ENCODE measurements around the gene MTHFR. TPM values are rescaled to one million over a fixed set of nuclear protein-coding genes. Genes with fewer than 3 reads are reported as not detected.

Gene MTHFR
- total RNA-seq, 1 donor from 2014 or later = 45.4 TPM

DNA sequence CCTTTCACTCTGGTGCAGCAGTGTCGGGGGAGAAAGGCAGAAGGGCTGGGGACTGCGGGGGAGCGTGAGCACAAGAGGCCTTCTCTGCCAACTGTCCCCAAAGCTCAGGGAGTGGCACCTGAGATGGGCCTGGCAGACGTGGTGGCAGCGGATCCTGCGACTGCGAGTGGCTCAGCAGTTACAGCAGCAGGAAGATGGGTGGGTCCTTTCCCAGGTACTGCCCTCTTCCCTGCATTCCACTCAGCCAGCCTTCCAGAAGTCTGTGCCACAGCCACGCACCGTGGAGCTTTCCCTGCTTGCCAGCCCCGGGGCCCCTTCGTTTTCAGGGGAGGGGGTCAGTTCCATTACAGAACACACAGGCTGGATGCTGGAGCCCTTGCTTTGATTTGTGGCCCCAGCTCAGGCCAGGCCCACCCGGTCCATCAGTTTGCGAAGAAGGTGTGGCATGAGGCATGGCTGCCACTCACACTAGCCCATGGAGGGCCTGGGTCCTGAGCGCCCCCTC, 17.2 kb downstream of the MTHFR start:
- H3K4me1 ChIP-seq = peaks cover 89% of the 10 kb centered on the region
- peak overlapping the region; percentile 18 for H3K4me3 ChIP-seq
- intact Hi-C loops (cut with DNase I) = no loop called here
- DNase-seq = peak; percentile 58
- H3K27me3 ChIP-seq (ENCODE audit: low read depth) = no peaks in the 10 kb centered on the region
- peak; percentile 22 to 53 for ATAC-seq
- peak overlapping the region; percentile 93 for H3K27ac ChIP-seq
- TF ChIP-seq, protein P1, sequence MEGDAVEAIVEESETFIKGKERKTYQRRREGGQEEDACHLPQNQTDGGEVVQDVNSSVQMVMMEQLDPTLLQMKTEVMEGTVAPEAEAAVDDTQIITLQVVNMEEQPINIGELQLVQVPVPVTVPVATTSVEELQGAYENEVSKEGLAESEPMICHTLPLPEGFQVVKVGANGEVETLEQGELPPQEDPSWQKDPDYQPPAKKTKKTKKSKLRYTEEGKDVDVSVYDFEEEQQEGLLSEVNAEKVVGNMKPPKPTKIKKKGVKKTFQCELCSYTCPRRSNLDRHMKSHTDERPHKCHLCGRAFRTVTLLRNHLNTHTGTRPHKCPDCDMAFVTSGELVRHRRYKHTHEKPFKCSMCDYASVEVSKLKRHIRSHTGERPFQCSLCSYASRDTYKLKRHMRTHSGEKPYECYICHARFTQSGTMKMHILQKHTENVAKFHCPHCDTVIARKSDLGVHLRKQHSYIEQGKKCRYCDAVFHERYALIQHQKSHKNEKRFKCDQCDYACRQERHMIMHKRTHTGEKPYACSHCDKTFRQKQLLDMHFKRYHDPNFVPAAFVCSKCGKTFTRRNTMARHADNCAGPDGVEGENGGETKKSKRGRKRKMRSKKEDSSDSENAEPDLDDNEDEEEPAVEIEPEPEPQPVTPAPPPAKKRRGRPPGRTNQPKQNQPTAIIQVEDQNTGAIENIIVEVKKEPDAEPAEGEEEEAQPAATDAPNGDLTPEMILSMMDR (IDR thresholded peaks at IDR 0.05) = no peak
- no peaks in the 10 kb centered on the region for H3K9me3 ChIP-seq
- peaks cover 36% of the 10 kb centered on the region for H3K36me3 ChIP-seq

DNA sequence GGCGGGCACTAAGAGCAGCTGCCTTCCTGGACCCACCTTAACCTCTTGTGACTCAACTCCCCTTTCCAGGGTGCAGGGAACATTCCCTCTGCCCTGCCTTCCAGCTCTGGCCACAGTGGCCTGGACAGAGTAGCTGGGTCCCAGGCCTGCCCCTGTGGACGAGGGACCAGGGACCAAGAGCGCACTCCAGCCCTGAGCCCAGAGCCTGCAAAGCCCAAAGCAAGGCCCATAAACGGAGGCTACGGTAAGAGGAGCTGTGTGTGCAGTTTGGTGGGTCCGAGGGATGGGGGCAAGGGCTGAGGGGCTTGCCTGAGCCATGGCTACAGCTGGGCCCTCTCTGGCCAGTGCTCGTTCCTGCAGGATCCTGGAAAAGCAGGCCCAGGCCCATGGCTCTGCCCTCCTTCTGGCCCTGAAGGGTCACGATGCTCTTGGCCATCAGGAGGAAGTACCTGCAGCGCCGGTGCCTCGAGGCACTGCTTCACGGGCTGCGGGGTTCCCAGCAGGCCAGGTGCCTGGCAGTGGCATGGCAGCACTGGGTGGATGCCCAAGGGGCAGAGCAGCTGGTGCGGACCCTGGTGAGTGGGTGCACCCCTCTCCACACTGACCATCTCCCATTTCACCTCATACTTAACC, 17.8 kb downstream of the MTHFR start:
- TF ChIP-seq, protein P1 (IDR thresholded peaks at IDR 0.05) = no peak
- Histone ChIP-seq H3K27ac (peak overlapping the region; percentile 93), H3K4me1 (peaks cover 88% of the 10 kb centered on the region), H3K9me3 (no peaks in the 10 kb centered on the region), H3K36me3 (peaks cover 29% of the 10 kb centered on the region), H3K4me3 (peak overlapping the region; percentile 18), H3K27me3 (ENCODE audit: low read depth) (no peaks in the 10 kb centered on the region)
- ATAC-seq (no peak), DNase-seq (no peak)
- intact Hi-C loops (cut with DNase I) = no loop called here

DNA sequence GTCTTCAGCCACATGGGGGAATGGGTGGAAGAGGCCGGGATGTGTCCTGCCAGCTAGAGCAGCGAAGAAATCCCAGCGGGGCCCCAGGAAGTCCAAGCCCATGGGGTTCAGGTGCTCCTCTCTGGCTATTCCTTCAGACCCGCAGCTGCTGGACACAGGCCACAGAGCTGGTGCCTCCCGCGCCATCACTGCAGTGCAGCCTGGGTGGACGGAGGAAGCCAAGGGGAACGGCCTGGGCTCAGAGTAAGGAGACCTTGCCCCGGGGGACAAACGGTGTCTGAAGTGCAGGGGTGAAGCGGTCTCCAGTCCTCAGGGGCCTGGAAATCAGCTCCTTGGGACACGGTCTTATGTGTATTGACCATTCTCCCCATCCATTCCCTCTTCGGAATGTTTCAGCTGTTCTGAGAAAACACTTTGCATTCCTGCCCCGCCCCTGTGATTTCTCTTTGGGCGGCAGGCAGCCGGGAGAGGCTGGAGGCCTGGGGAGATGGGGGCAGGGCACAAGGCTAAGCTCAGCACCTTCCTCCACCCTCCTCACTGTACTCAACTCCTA, 18.4 kb downstream of the MTHFR start:
- peak; percentile 84 for DNase-seq
- peak overlapping the region; percentile 18 for H3K4me3 ChIP-seq

DNA sequence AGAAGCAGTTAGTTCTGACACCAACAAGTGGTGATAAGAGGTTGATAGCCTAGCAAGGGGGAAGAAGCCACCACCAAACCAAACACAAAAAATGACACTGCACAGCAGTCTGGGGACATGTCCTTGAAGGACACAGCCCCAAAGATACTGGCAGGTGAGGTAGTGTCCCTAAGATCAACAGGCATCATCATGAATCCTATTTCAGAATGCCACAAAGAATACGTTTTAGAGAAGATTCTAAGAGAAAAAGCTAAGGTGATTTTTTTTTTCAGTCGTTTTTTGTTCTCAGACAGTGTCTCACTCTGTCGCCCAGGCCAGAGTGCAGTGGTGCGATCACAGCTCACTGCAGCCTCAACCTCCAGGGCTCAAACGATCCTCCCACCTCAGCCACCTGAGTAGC, 19.6 kb downstream of the MTHFR start:
- Histone ChIP-seq H3K4me3 (no peak overlapping the region), H3K27me3 (ENCODE audit: low read depth) (no peaks in the 10 kb centered on the region), H3K27ac (peak overlapping the region; percentile 93), H3K9me3 (no peaks in the 10 kb centered on the region), H3K36me3 (peaks cover 16% of the 10 kb centered on the region), H3K4me1 (peaks cover 70% of the 10 kb centered on the region)
- intact Hi-C loops (cut with DNase I) = no loop called here
- TF ChIP-seq, protein P1 (IDR thresholded peaks at IDR 0.05) = no peak
- DNase-seq (no peak), ATAC-seq (no peak)

More for the DNA sequence above, 18.4 kb downstream of the MTHFR start:
- intact Hi-C loops (cut with DNase I) = no loop called here
- Histone ChIP-seq H3K4me1 (peaks cover 82% of the 10 kb centered on the region), H3K27me3 (ENCODE audit: low read depth) (no peaks in the 10 kb centered on the region), H3K36me3 (peaks cover 23% of the 10 kb centered on the region), H3K9me3 (no peaks in the 10 kb centered on the region), H3K27ac (peak overlapping the region; percentile 93)
- peak; percentile 75 to 79 for ATAC-seq
- TF ChIP-seq, protein P1 (IDR thresholded peaks at IDR 0.05) = no peak

DNA sequence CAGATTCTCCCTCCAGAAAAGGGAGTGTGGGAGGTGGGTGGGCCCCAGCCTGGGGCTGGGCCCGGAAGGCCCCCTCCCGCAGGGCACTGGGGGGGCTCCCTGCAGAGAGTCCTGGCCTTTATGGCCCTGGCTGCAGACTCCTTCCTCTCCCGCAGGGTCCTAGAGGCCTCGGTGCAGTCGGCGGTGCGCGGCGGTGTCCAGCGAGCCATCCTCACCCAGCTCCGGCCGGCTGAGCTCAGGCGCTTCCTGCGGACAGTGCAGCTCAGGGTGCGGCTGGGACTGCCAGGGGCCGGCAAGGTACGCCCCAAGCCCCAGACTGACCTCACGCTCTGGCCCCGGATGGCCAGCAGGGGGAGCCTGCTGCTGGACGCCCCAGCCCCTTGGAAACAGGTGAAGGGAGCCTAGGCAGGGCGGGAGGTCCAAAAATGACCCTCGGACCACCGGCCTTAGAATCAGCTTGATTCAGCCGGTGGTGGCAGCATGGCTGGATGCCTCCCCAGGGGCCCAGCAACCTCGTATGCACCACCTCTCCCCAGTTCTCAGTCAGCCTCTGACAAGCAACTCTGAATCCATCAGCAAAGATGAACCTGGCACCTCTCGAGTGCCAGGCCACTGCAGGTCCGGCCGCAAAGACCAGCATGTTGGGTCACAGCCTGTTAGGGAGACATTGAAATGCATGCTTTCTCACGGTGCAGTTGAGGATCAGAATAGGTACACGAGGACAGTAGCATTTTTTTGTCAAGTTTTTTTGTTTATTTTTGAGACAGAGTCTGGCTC, 20.6 kb downstream of the MTHFR start:
- intact Hi-C loops (cut with DNase I) = no loop called here
- Histone ChIP-seq H3K9me3 (no peaks in the 10 kb centered on the region), H3K4me3 (peak overlapping the region; percentile 37), H3K27me3 (ENCODE audit: low read depth) (no peaks in the 10 kb centered on the region), H3K27ac (peak overlapping the region; percentile 72), H3K4me1 (peaks cover 60% of the 10 kb centered on the region), H3K36me3 (peaks cover 13% of the 10 kb centered on the region)
- TF ChIP-seq, protein P1 (IDR thresholded peaks at IDR 0.05) = peak; percentile 87
- ATAC-seq (peak; percentile 56 to 71), DNase-seq (peak; percentile 85)
